Activated CD8-positive, alpha-beta memory T cell treated with anti-CD3 and anti-CD28 coated beads, Interleukin-2, amount 50 U/mL, for 24 hours (primary cell): ENCODE results near the gene UBE3C.

Source experiments
- DNase-seq: peaks from one replicate; pipeline ENCODE4 v3.0.0-alpha.2; 2020; ENCODE audit errors: extremely low read depth

Gene UBE3C

GRCh38 chr7:157177333-157177982, 38.7 kb downstream of the UBE3C start:
- no peak for DNase-seq

GRCh38 chr7:157177983-157178381, 39.3 kb downstream of the UBE3C start:
- no peak for DNase-seq

GRCh38 chr7:157183832-157184231, 45.1 kb downstream of the UBE3C start:
- DNase-seq, result no peak

- no peak for DNase-seq
These were observed 49.5 kb downstream of the UBE3C start for GRCh38 chr7:157188091-157188665.

GRCh38 chr7:157189405-157189804, 50.7 kb downstream of the UBE3C start:
- DNase-seq, result no peak

- no peak for DNase-seq
These were observed 54.1 kb downstream of the UBE3C start for GRCh38 chr7:157192861-157193260.

- DNase-seq, result no peak
These were observed 54.5 kb downstream of the UBE3C start for GRCh38 chr7:157193274-157193673.

- DNase-seq, result no peak
These were observed 56.2 kb downstream of the UBE3C start for GRCh38 chr7:157194948-157195347.

GRCh38 chr7:157195868-157196267, 57.1 kb downstream of the UBE3C start:
- no peak for DNase-seq

GRCh38 chr7:157204134-157204533, 65.4 kb downstream of the UBE3C start:
- DNase-seq, result no peak

GRCh38 chr7:157205438-157205837, 66.7 kb downstream of the UBE3C start:
- no peak for DNase-seq

- no peak for DNase-seq
These were observed 70.1 kb downstream of the UBE3C start for GRCh38 chr7:157208571-157209413.

GRCh38 chr7:157210682-157211081, 72.0 kb downstream of the UBE3C start:
- no peak for DNase-seq

- DNase-seq, result no peak
These were observed 73.0 kb downstream of the UBE3C start for GRCh38 chr7:157211690-157212089.

- no peak for DNase-seq
These were observed 80.4 kb downstream of the UBE3C start for GRCh38 chr7:157219154-157219553.

- DNase-seq, result no peak
These were observed 82.3 kb downstream of the UBE3C start for GRCh38 chr7:157220916-157221569.

GRCh38 chr7:157222687-157223086, 84.0 kb downstream of the UBE3C start:
- DNase-seq, result no peak

- no peak for DNase-seq
These were observed 85.9 kb downstream of the UBE3C start for GRCh38 chr7:157224627-157225026.

GRCh38 chr7:157228864-157229422, 90.2 kb downstream of the UBE3C start:
- no peak for DNase-seq

GRCh38 chr7:157233677-157234076, 95.0 kb downstream of the UBE3C start:
- DNase-seq, result no peak

GRCh38 chr7:157234271-157234670, 95.5 kb downstream of the UBE3C start:
- DNase-seq, result no peak
